Suprapubic skin (tissue), 4 donors: ENCODE measurements around the gene BCAS2. TPM values are rescaled to one million over a fixed set of nuclear protein-coding genes. Genes with fewer than 3 reads are reported as not detected.

Source experiments
- DNase-seq, 2 donors: peaks; one replicate each; pipeline ENCODE4 v3.0.0-alpha.2; 2019; ENCODE audit warnings: low spot score in 2 of 2
- H3K27ac ChIP-seq: fragments of 200-600 bp; sonication (generic); one replicate; pipeline ENCODE4 v1.5.1; 2019
- H3K27me3 ChIP-seq: fragments of 200-600 bp; sonication (generic); one replicate; pipeline ENCODE4 v1.5.1; 2019
- H3K36me3 ChIP-seq: fragments of 200-600 bp; sonication (generic); one replicate; pipeline ENCODE4 v1.5.1; 2019
- H3K4me1 ChIP-seq: fragments of 200-600 bp; sonication (generic); one replicate; pipeline ENCODE4 v1.5.1; 2019
- H3K4me3 ChIP-seq: fragments of 200-600 bp; sonication (generic); one replicate; pipeline ENCODE4 v1.5.1; 2019; ENCODE audit warnings: mild to moderate bottlenecking
- H3K9me3 ChIP-seq: fragments of 200-600 bp; sonication (generic); one replicate; pipeline ENCODE4 v1.5.1; 2019
- CTCF ChIP-seq, 2 donors: fragments of 200-600 bp in 1 of 2; fragments of 450-650 bp in 1 of 2; sonication (generic) in 1 of 2; IDR thresholded peaks; one replicate each; pipeline ENCODE4 v1.5.1; 2016 to 2019; ENCODE audit warnings: antibody characterized with exemption in 2 of 2, mild to moderate bottlenecking in 1 of 2, moderate library complexity in 1 of 2
- EP300 ChIP-seq: sonication (generic); formaldehyde crosslinking; IDR thresholded peaks from one replicate; pipeline ENCODE4 v1.6.1; 2017; ENCODE audit warnings: antibody characterized with exemption
- POLR2A ChIP-seq, 2 donors: fragments of 450-650 bp; IDR thresholded peaks; one replicate each; pipeline ENCODE4 v1.6.1; 2017; ENCODE audit warnings: antibody characterized with exemption in 2 of 2, mild to moderate bottlenecking in 2 of 2, moderate library complexity in 2 of 2
- POLR2AphosphoS5 ChIP-seq, 3 donors: sonication (generic); formaldehyde crosslinking; IDR thresholded peaks; one replicate each; pipeline ENCODE4 v1.6.1; 2017; ENCODE audit warnings: antibody characterized with exemption in 3 of 3
- WGBS: methylation state at CpG from one replicate; pipeline ENCODE4 v1.1.5; 2018; 5-methylcytosine and 5-hydroxymethylcytosine counted together
- total RNA-seq, 4 donors: library from RNA; depleted of rRNA; stranded (reverse); fragments of >200 nt; gene quantifications; one replicate each; pipeline ENCODE4 v1.1.0, GENCODE V29; 2016

The BCAS2 gene
- total RNA-seq, 4 donors from 2014 or later = 30.6 to 43.4 (median 36.0) TPM

- H3K27ac ChIP-seq = no peak overlapping the region
- no peaks in the 10 kb centered on the region for H3K9me3 ChIP-seq
- H3K4me3 ChIP-seq = no peak overlapping the region
- no peaks in the 10 kb centered on the region for H3K27me3 ChIP-seq
- H3K4me1 ChIP-seq = no peaks in the 10 kb centered on the region
- H3K36me3 ChIP-seq = no peaks in the 10 kb centered on the region
- DNase-seq = no peak
- no peak for TF ChIP-seq CTCF (IDR thresholded peaks at IDR 0.05)
- TF ChIP-seq POLR2A (IDR thresholded peaks at IDR 0.05) = no peak
- TF ChIP-seq EP300 = no peak
- TF ChIP-seq POLR2AphosphoS5 (IDR thresholded peaks at IDR 0.05) = no peak
Observed at GRCh38 chr1:114524944-114525343, 56.5 kb downstream of the BCAS2 start.

- Histone ChIP-seq H3K4me3 (no peak overlapping the region), H3K36me3 (no peaks in the 10 kb centered on the region), H3K27me3 (no peaks in the 10 kb centered on the region), H3K27ac (no peak overlapping the region), H3K9me3 (no peaks in the 10 kb centered on the region), H3K4me1 (no peaks in the 10 kb centered on the region)
- no peak for DNase-seq
- TF ChIP-seq POLR2A (IDR thresholded peaks at IDR 0.05) = no peak
- TF ChIP-seq CTCF (IDR thresholded peaks at IDR 0.05) = no peak
- no peak for TF ChIP-seq EP300
- no peak for TF ChIP-seq POLR2AphosphoS5 (IDR thresholded peaks at IDR 0.05)
- WGBS = 71% methylated on average over 2 of the region's 2 CpGs
Observed at GRCh38 chr1:114522264-114522575, 59.2 kb downstream of the BCAS2 start.

- no peak overlapping the region for H3K27ac ChIP-seq
- no peaks in the 10 kb centered on the region for H3K27me3 ChIP-seq
- no peaks in the 10 kb centered on the region for H3K9me3 ChIP-seq
- DNase-seq = no peak
- no peaks in the 10 kb centered on the region for H3K4me1 ChIP-seq
- H3K36me3 ChIP-seq = no peaks in the 10 kb centered on the region
- TF ChIP-seq EP300 (no peak), CTCF (IDR thresholded peaks at IDR 0.05) (no peak), POLR2AphosphoS5 (IDR thresholded peaks at IDR 0.05) (no peak)
- H3K4me3 ChIP-seq = no peak overlapping the region
- WGBS = 91% methylated on average over 8 of the region's 8 CpGs
Observed at GRCh38 chr1:114521396-114522263, 59.8 kb downstream of the BCAS2 start.

Other genes with a start within 250 kb of the BCAS2 start
- gene TRIM33, start 70.4 kb downstream of the BCAS2 start, total RNA-seq = 100 to 1,000 TPM in 1 of 4 donors, 10 to 100 TPM in 3; 35.0 to 100 (median 47.7) TPM
- gene DENND2C, start 88.4 kb upstream of the BCAS2 start, total RNA-seq = 10 to 100 TPM; 33.6 to 60.9 (median 53.6) TPM
- not detected for gene AMPD1, start 113.9 kb upstream of the BCAS2 start, total RNA-seq
- 10 to 100 TPM; 21.8 to 41.1 (median 33.3) TPM for gene NRAS, start 135.2 kb upstream of the BCAS2 start, total RNA-seq
- 100 to 1,000 TPM; 380 to 742 (median 660) TPM for gene CSDE1, start 176.4 kb upstream of the BCAS2 start, total RNA-seq
- 10 to 100 TPM; 44.0 to 70.1 (median 54.0) TPM for gene SIKE1, start 199.1 kb upstream of the BCAS2 start, total RNA-seq